NCI-H748 (cell line): ENCODE results near the gene GLS.
"Not testable (repeated sequence)": the region's sequence is repeated elsewhere in the genome, so short reads cannot be mapped to it uniquely, and the experiment has no call there.

Experiments
- DNase-seq: peaks from one replicate; lab custom pipeline; 2025; ENCODE audit not compliant: unreplicated experiment; lab: John Stamatoyannopoulos, UW

The GLS gene

DNA sequence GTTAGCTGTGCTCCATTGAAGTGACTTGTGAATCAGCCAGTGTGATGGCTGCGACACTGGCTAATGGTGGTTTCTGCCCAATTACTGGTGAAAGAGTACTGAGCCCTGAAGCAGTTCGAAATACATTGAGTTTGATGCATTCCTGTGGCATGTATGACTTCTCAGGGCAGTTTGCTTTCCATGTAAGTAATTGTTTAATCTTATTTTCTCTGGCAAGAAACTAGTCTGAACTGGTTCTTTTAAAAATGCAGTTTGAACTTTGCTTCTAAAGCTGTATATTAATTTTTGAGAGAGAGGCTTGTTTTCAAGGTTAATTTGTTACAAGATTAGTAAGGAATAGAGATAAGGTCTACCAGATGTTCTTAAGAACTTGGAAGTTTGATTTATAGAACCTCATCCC is 46.7 kb downstream of the GLS start:
- no peak for DNase-seq

DNA sequence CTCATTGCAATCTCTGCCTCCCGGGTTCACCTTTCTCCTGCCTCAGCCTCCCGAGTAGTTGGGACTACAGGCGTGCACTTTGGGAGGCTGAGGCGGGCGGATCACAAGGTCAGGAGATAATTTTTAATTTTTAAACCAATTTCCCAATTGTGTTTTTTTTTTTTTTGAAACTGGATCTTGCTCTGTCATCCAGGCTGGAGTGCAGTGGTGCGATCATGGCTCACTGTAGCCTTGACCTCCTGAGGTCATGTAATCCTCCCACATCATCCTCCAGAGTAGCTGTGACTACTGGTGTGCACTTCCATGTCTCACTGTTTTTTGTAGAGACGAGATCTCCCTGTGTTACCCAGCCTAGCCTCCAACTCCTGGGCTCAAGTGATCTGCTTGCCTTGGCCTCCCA is 49.3 kb downstream of the GLS start:
- DNase-seq: no peak

DNA sequence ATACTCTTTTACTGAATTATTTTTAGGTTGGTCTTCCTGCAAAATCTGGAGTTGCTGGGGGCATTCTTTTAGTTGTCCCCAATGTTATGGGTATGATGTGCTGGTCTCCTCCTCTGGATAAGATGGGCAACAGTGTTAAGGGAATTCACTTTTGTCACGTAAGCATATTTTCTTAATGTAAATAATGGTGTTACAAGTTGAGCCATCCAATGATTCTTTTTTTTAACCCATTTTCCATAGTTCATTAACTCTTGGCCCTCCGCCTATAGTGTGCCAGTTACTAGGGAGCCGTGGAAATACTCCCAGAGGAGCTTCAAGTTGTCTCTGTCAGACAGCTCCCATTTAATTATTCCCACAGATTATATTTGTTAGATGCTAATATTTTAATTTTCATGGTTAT is 49.8 kb downstream of the GLS start:
- no peak for DNase-seq

DNA sequence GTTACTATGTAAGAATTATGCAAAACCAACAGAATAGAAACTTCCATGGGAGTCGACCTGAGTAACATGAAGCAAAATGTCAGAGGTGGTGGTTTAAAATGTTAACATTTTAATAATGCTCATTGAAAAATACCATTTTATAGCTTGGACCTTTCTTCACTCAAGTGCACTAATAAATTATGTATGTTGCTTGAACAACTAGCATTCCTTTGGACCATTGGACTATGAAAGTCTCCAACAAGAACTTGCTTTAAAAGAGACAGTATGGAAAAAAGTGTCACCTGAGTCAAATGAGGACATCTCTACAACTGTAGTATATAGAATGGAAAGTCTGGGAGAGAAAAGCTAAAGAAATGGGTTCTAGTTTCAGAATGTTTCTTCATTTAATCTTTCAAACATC is 51.9 kb downstream of the GLS start:
- no peak for DNase-seq

DNA sequence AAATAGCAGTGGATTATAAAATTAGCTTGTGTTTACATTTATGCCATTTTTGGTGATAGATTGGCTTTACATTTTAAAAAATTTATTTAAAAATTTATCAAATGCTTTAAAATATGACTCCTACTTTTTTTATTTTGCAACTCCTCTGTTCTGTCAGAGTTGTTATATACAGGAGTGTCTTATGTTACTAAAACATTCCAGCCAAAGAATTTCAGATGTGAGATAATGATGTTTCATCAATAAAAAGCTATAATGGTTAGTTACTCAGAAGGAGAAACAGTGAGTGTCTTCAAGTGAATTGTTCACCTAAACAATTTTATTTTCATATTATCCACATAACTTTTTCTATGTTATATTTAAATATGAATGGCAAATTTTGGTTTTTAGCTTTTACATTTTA is 52.7 kb downstream of the GLS start:
- no peak for DNase-seq

DNA sequence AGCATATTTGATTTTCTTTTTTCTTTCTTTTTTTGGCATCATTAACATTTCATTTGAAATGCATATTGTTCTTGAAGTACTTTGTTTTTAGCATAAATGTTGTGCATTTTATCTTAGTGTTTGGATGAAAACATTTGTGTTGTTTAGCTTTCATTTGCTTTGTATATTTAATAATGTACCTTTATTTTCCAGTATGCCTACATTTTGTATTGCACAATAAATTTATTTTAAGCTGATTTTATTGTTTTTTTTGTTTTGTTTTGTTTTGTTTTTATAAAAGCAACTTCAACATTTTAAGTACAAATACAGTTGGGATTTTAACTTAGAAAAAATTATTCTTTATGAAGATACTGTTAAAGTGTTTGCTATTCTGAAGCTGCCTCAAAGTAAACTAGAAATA is 54.4 kb downstream of the GLS start:
- DNase-seq: no peak

DNA sequence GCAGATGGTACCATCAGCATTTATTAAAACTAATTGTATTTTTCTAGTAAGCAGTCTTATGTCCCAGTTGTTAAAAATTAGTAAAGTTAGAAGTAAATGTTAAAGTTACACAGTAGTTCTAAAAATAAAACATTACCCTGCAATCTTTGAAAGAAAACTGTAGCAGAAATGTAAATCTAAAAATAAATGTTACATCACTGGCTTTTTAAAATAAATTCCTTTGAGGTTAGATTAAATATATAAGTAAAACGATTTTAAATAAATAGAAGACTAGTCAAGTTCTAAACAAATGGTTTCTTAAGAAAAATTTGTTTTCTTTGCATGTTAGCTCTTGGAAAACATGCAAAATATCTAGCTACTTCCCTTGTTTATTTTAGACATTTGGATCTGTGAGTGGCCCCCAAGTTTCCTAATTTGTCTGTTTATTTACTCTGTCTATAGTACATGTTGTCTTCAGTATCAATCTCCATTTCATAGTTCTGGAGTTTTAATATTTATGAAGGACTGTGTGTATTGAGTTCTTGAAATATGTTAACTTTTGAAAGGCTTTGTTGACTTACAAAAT is 58.2 kb downstream of the GLS start:
- DNase-seq: no peak

DNA sequence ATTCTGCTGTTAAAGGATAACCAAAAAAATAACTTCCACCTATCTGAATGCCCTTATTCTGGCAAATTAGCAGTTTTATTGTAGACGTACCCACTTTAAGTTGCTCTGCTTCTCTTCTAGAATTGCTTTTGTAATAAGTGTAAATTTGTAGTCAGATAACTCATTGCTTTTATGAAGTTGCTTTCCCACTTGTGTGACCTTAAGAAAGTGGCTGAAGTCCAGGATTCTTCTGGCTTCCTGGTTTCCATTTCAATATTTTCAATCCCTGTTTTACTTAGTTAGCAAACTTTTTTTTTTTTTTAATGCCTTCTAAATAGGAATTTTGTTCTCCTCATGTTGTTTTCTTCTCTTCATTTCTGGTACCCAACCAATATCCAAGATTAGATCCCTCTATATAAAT is 59.8 kb downstream of the GLS start:
- no peak for DNase-seq

DNA sequence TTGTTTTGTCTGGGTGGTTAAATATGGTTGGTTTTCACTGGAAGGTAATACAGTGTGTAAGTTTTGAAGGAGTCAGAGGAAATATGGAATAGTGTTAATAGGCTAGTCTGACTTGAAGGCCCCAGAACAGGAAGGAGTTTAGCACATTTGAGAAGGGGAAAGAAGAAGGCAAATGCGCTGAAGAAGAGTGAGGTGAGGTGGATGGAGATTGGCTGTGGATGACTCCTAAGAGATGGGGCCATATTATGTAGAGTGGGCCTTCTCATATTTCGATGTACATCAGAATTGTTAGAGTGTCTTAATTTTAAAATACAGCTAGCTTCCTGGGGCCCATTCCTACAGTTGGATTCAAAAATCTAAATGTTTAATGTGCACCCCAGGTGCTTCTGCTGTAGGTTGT is 61.0 kb downstream of the GLS start:
- DNase-seq: no peak

DNA sequence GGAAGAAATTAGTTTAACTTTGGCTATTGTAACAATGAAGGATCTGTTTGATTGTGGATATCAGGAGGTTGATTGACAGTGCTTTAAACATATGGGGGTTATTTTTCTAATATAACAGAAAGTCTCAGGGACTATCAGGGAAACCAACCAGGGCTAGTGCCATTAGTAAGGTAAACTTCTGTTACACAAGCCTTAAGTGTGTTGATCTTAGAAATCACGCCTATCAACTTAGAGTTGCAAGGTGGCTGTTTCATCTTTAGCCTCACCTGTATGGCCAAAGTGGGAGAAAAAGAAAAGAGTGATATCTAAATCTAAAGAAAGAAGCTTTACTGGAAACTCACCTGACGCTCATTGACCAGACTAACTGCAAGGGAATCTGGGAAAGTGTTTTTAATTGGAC is 62.1 kb downstream of the GLS start:
- DNase-seq: no peak

DNA sequence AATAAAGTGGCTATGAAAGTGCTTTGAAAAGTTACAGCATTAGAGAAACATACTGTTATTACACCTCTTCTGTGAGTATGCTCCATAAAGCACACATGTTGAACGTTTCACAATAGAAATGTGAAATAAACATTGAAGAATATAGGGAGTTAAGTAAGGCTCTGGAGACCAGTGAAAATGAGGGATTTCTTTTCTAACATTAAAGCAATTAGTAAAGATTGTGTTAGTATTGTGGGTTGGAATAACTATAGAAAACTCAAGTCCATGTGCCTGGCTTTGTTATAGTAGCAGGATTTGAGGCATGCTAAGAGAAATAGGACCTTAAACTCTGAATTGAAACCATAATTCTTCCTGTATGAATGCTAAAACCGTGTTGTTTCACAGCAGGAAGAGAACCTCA is 63.1 kb downstream of the GLS start:
- no peak for DNase-seq

DNA sequence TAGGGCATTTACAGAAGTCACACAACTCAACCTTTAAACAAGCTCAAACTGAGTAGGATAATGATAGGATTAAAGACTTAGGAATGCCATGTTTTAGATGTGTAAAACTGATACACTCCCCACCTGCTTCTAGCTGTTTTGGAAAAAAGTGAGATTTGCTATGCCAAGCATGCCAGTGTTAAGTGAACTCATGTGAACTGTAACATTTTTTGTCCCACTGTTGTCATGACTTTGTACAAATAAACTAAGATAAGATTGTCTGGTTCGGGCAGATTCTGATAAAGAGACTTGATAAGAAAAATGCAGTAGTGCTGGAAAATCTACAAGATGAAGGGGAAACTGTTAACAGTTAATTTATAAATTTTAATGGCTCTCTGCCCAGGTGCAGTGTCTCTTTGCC is 66.5 kb downstream of the GLS start:
- no peak for DNase-seq

DNA sequence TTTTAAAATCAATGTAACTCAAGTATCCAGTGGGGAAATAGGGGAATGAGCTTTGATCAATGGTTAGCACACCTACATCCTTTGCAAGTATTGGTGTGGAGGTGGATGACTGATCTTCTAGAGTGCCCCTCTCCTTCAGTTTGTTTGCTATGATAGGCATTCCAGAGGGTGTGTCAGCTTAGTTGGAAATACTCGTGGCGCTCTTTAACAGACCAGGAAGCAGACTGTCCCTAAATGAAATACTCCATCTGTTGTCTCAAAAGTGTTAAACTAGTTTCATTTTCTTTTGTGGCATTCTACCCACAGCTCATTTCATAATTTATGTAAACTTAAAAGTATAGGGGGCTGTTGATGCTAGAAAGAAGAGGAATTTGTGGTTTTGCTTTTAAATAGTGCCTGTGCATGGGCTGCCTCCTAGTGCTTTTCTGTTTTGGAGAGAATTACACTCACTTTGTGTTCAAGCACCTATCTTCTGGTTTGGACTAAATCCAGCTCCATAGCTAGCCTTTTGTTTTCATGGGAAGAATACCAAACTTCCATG is 67.2 kb downstream of the GLS start:
- DNase-seq: peak; percentile 32

DNA sequence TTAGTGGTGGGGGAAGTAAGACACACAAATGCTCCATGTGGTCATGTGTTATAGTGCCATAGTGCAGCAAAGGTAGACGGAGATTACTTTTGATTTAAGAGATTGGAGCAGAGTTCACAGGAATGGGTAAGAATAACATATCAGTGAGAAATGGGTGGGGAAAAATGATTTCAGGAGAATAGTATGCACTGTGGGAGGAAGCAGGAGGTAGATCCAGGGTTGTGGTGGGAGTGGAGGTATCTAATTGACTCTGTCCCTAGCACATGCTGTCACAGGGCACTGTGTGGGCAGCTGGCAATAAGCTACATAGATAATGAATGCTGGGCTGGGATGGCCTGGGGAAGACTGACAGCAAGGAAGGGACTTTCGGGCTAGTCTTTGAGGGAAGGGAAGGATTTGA is 68.0 kb downstream of the GLS start:
- no peak for DNase-seq

DNA sequence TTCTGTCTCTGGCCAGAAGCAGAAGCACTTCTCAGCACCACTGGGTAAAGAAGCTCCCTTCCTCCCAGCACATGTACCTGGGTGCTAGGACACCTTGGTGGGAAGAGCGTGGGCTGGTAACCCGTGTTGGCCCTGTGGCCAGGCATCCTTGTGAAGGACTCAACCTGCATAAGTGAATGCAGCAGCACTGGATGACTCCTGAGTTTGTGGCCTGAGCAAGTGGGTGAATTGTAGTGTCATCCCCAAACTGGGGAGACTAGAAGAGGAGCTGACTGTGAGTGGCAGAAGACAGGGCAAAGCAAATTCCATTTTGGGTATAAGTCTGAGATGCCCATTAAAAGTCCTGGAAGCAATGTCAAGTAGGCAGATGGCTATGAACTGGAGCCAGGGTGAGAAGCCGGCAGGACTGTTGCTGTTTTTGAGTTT is 70.0 kb downstream of the GLS start:
- no peak for DNase-seq

DNA sequence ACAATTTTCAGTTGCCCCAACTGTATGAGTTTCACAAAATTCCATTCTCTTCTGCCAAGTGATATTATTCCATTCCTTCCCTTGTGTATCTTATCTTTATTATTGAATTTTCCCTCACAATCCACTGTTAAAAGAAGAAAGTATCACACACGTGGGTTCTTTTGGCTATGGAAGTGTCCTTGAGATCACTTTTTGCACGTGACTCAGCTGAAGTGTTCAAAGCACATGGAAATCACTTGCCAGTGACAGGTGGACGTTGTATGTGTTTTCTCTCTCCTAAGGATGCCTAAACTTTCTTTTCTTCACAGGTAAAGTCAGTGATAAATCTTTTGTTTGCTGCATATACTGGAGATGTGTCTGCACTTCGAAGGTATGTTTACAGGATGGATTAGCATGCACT is 72.6 kb downstream of the GLS start:
- DNase-seq: no peak

DNA sequence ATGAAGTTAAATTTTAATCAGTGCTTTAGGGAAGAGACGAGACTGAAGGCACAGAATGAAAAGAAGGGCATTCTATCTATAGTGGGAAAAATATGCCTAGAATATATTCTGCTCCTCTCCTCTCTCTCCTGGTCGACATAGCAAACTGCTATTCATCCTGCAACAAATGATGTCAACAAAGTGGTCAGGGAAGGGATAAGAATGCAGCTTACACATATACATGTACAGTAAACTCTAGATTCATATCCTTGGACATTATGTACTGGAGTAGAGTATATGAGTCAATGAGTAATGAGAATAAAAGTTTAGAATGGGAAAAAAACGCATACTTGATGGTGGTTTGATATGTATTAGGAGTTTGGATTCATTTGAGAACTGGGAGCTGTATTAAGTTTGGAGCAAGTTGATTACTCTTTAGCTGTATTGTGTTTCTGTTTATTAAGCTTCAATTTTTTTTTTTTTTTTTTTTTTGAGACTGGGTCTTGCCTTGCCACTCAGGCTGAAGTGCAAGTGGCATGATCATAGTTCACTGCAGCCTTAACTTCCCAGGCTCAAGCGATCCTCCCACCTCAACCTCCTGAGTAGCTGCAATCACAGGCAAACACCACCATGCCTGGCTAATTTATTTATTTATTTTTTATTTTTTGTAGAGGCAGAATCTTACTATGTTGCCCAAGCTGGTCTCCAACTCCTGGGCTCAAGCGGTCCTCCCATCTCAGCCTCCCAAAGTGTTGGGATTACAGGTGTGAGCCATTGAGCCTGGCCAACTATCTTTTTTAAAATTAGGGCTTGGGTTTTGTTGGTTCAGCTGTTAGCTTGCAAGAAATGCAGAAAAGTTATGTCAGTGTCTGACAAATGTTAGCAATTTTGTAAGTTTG is 79.5 kb downstream of the GLS start:
- no peak for DNase-seq

DNA sequence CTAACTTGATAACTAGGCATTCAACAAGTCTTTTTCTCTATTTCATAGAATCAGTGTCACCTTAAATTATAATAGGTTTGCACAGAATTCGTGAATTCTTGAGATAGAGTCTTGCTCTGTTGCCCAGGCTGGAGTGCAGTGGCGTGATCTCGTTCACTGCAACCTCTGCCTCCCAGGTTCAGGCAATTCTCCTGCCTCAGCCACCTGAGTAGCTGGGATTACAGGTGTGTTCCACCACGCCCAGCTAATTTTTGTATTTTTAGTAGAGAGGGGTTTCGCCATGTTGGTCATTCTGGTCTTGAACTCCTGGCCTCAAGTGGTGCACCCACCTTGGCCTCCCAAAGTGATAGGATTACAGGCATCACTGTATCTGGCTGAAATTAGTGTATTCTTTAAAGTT is 80.5 kb downstream of the GLS start:
- not testable (repeated sequence) for DNase-seq

DNA sequence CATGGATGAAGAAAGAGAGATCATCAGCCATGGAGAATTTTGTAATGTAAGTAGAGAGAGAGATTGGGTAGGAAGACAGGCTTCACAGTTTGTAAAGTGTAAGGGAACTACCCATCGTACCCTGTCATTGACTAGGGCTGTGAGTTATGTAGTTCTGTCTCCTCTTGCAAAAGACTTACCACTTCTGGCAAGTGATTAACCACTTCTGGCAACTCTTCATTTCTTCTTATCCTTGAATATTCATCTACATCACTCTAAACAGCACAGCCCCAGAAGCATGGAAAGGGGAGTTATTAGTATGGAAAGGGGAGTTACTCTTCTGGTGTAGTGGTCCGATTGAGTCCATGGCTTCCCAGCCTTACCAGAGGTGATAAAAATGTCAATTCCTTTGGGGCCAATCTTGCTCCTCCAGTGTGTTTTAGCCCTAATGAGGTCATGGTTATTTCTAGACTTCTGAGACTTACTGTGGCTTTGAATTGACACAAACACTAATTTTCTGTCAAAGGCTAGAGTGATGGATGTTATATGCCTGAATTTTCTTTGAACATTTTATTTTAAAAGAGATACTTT is 81.4 kb downstream of the GLS start:
- no peak for DNase-seq

DNA sequence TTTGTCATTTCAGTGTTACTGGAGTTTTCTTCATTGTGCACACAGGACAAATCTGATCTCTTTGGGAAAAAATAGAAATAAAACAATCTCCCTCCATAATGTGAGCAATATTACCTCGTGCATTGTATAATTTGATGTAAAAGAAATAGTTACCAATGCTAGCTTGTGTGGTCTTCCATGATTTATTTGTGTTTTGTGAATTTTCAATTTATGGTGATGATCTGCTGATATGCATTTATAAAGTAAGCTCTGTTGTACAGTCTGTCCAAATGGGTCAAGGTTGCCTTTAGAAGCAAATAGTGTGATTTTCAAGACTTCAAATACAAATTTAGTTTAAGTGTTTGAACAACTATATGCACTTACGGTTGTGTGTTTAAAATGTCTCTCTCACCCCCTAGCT is 82.5 kb downstream of the GLS start:
- DNase-seq: no peak

DNA sequence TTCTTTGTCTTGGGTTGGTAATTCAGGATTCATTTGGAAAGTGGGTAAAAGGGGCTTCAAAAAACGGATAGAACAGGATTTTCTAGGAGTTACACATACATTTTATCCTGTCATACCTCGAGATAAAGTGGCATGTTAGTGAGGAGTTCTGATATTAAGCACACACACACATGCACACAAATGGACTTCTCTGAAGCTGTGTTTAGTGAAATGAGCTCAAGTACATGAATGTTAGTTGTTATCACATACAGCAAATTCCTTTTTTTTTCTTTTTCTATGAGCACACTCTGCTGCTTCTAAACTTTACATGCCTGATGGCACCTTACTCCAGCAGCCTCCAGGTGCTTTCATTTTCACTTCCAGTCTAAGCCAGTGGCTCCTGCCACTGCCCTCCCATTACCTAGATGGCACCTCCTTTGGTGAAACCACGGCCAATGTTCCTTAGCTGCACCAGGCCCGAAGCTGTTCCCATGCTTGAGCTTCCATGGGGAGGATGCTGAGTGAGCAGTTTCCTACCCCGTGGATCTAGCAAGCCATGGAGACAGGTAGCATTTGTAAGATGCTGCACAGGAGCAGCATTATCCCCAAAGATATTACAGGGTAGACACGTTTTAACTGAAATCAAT is 83.7 kb downstream of the GLS start:
- DNase-seq: no peak
